Ramos (cell line): ENCODE data around the gene NRCAM.
"Not testable (repeated sequence)": the region's sequence is repeated elsewhere in the genome, so short reads cannot be mapped to it uniquely, and the experiment has no call there.

Experiments
- in situ Hi-C: fragments of 300-500 bp; cut with MboI; formaldehyde crosslinking; loops from one replicate; pipeline ENCODE4 v1.14.3; 2022; ENCODE audit warnings: low sequenced_read_pairs; ENCODE audit not compliant: unreplicated experiment

Gene NRCAM

GRCh38 chr7:108259447-108259846 lies 196.8 kb downstream of the NRCAM start:
- in situ Hi-C loops, result not testable (repeated sequence)

GRCh38 chr7:108257954-108258353 lies 198.3 kb downstream of the NRCAM start:
- in situ Hi-C loops, result no loop called here

- in situ Hi-C loops, result no loop called here
Measured at GRCh38 chr7:108254259-108254658, 202.0 kb downstream of the NRCAM start.

GRCh38 chr7:108253275-108254044 lies 202.8 kb downstream of the NRCAM start:
- in situ Hi-C loops, result no loop called here

DNA sequence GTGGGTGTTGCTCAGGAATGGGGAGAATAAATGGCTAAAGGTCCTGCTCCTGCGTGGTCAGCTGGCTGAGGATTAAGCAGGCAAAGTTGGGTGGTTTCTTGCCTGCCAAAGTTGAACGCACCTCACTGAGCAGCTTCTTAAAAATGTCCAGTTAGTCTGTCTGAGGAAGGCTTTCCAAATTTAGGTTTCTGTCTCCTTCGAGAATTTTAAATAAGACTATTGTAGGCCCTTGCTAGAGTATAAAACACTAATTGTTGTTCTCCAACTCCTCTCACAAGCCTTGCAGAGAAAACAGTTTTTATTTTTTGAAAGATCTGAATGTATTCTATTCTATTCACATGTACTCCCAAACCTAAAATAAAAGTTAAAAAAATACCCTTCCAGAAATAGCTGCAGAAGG lies 204.1 kb downstream of the NRCAM start:
- in situ Hi-C loops, result no loop called here

DNA sequence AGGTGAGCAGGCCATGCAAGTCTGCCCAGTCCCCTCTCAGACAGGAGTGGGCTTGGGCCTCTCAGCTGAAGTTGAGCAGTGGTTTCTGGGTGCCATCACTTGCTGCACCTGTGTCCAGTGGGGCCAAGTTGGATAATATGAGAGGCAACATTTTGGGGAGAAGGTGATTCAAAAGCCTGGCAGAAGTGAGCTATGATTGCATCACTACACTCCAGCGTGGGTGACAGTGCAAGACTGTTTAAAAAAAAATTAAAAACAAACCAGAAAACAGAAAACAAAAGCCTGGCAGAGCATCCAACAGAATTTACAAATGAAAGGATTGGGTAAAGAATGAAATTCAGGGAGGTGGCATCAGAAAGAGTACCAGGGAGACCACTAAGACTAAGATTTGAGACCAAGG lies 204.5 kb downstream of the NRCAM start:
- in situ Hi-C loops, result no loop called here

- in situ Hi-C loops, result no loop called here
Measured at GRCh38 chr7:108249453-108249852, 206.8 kb downstream of the NRCAM start.

DNA sequence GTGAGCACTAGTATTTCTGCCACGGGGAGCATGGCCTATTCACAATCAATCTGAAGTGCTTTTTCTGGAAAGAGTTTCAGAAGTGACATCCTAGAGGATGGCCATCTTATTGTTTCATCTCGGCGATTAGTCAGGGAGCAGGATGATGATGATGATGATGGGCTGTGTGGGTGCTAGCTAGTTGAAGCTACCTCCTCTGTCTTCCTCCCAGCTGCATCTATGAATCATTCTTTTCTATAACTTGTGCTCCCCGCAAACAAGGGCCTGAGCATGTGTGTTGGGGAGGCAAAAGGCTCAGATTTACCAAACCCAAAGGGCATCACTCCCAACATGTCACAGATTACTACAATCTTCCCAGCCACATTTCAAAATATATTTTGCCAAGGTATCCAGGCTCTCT lies 207.4 kb downstream of the NRCAM start:
- in situ Hi-C loops, result no loop called here

DNA sequence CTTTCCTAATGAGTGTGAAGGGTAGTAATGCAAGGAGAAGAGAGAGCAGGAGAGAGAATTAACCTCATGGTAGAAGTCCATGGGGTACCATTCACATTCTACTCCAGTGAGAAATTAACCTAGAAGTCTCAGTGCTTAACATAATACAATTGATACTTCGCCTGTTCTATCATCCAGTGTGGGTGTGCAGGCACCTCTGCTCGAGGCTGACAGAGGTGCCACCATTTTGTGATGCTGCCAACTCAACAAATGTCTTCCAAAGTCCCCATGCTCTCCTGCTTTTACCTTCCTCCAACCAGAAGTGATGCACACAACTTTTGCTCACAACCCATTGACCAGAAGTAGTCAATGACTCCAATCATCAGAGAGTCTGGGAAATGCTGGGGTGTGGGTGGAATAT lies 207.8 kb downstream of the NRCAM start:
- in situ Hi-C loops, result no loop called here

DNA sequence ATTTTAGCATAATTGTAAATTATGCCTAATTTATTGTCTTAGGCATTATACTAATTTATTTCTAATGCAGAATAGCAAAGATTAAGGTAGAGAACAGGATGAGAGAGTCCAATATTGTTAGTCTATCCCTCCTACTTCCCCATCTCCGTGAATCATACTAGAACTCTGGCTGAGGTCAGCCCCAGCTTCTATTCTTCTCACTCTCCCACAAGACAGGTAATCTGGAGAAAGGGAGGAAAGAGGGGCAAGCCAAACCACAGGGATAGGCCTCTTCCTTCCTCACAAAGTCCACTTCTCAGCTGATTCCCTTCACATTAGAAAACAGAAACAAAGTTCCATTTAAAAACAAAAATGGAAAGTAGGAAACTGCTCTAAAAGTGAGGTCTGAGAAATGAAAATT lies 208.6 kb downstream of the NRCAM start:
- in situ Hi-C loops, result no loop called here

DNA sequence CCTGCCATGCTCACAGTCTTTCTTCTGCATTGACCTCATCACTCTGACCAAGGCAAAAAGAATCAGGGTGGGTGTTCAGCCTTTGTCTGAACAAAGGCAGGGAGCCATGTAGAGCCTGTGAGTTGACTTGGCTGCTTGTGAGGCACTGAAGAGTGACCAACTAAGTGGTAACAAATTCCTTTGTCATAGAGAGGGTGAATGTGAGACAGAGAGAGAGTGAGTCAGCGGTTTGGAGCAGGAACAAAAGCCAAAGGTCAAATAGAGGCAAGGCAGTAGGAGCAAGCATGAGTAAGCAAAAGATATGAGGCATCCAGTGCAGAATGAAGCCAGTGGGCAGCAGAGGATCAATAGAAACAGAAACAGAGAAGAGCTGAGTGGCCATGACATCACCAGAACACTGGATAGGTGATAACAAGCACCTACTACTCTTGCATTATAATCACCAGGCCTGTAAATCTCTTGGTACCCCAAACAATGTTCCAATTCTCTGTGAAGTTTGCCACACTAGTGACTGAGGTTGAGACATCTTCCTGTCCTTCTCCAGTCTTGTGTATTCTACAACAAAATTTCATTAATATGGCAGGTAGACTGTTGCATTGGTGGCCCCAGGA lies 209.9 kb downstream of the NRCAM start:
- in situ Hi-C loops, result no loop called here

- in situ Hi-C loops, result no loop called here
Measured at GRCh38 chr7:108245523-108246226, 210.6 kb downstream of the NRCAM start.

GRCh38 chr7:108244110-108244509 lies 212.1 kb downstream of the NRCAM start:
- in situ Hi-C loops, result no loop called here

- in situ Hi-C loops, result no loop called here
Measured at GRCh38 chr7:108239501-108240225, 216.6 kb downstream of the NRCAM start.

- in situ Hi-C loops, result no loop called here
Measured at GRCh38 chr7:108236681-108237415, 219.4 kb downstream of the NRCAM start.

- in situ Hi-C loops, result no loop called here
Measured at GRCh38 chr7:108235451-108236061, 220.7 kb downstream of the NRCAM start.

GRCh38 chr7:108234971-108235450 lies 221.2 kb downstream of the NRCAM start:
- in situ Hi-C loops, result no loop called here

DNA sequence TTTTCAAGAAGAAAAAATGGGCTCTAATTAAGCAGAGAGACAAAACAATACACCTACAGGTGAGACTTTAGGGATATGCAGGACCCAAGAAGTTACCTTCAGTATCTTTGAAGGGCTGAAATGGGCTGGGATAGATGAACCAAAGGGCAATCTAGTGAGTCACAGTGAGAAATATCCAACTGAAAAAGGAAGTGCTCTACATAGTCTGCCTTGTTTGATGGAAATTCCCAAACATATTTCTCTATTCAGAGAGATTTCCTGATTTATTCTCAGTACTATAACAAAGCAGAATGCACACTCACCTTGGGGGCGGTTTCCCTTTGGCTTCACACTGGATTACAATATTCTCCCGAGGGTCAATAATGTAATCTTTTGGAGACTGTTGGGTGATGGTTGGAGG lies 222.0 kb downstream of the NRCAM start:
- in situ Hi-C loops, result no loop called here

GRCh38 chr7:108232076-108232475 lies 224.2 kb downstream of the NRCAM start:
- in situ Hi-C loops, result no loop called here

DNA sequence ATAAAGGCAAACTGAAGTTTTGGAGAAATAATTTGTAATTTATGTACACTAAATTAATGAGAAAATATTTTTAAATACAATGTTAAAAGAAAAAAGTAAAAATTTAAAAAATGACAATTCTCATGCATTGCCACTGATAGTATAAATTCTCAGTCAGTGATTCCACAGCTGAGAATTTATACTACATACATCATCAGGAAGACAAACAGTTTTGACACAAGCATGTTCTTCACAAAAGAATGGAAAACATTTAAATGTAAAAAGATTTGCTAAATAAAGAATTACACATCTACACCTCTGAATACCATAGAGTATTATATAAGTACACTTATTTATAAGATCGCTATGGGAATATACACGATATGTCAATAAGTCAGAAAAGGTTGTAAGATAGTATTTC lies 225.0 kb downstream of the NRCAM start:
- in situ Hi-C loops, result no loop called here
